ENCODE data around the gene FYCO1.

The FYCO1 gene

DNA sequence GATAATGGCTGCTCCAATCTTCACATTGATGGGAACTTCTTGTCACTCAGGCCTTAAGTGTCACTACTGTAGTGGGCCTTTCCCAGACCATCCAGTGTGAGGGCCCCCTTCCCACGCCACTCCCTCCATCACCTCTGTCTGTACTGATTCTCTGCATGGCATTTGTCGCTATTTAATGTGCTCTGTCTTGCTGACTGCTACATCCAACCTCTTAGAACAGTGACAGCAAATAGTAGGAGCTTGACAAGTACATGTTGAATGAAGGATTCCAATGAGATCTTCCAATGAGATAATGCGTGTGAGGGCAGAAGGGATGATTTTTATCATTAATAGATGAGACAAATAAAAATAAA, 114.9 kb downstream of the FYCO1 start:
- DNase-seq = no peak

DNA sequence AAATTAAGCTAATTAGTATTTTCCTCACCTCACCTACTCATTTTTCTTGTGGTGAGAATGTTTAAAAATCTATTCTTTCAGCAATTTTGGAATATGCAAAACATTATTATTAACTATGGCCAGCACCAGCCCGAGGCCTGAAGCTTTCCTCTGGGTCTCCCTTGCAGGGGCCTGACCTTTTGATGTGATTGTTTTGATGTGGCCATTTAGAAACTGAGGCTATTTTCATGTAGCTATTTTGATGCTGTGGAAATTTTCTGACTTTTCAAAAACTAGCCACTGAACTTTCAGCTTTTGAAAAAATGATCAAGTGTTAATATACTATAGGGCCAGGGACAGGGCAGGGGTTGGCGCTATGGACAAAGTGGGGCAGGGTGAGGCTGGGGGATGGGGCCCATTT, 117.5 kb downstream of the FYCO1 start:
- no peak for DNase-seq

DNA sequence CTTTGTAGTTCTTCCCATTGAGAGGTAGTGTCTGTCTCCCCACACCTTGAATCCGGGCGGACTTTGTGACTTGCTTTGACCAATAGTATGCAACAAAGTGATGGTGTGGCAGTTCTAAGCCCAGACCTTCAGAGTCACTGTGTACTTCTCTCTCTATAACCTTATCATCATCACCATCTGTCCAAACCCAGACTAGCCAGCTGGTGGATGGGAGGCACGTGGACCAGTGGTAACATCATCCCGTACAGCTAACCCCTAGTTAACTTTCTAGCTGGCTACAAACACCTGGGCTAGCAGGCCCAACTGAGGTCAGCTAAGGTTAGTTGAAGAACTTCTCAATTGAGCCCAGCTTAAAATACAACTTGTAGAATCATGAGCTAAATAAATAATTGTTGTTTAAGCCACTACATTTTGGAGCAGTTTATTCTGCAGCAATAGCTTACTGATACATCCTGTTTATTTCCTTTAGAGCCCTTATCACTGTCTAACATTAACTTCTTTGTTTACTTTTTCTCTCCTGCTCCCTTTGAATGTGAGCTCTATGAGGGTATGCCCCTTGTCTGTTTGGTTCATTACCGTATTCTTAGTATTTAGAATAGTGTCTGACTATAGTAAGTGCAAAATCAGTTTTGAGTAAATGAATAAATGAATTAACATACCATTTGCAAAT, 120.8 kb downstream of the FYCO1 start:
- no peak for DNase-seq

DNA sequence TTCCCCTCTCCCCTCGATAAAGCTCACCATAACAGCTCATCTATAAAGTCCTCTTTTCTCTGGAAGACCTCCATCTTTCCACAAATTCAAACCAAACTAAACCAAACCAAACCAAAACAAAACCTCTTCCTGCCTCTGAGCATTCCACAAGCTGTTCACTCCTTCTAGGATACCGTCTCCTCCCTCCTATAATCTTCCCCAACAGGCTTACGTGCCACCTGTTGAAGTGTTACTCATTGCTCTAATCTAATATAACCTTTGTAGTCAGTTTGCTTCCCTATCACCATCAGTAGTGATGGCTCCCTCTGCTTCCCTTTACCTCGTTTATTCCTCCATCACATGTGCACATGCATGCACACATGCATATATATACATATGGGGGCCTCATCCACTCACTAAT, 122.0 kb downstream of the FYCO1 start:
- DNase-seq = no peak

DNA sequence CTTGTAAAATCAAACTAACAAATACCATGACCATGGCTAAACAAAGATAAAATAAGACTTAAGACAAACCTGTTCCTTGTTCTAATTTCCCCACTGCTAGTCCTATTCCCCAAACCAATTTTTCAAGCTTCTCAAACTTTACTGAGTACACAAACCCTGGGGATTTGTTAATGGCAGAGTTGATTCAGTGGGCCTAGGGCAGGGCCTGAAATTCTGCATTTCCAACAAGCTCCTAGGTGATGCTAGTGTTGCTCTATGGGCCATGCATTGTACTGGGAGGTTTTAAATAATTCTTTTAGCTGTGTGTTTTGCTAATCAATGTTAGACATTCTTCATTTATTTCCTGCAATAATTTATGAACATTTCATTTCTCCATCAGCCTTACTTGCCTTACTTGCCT, 122.6 kb downstream of the FYCO1 start:
- no peak for DNase-seq

DNA sequence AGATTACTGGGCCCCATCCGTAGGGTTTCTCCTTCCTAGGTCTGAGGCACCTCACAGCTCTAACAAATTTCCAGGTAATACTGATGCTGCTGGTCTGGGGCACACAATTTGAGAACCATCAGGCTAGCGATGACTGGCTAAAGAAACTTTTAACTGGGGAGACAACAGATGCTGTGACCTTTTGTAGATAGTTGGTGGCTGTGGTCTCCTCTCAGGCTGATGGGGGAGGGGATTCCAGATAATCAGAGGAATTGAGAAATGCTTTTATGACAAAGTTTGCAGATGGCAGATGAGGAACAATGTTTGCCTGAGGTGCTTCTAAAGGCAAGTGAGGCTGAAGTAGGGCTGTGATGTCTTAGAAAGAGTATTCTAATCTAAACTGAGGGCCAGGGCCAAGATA, 123.1 kb downstream of the FYCO1 start:
- DNase-seq = no peak

DNA sequence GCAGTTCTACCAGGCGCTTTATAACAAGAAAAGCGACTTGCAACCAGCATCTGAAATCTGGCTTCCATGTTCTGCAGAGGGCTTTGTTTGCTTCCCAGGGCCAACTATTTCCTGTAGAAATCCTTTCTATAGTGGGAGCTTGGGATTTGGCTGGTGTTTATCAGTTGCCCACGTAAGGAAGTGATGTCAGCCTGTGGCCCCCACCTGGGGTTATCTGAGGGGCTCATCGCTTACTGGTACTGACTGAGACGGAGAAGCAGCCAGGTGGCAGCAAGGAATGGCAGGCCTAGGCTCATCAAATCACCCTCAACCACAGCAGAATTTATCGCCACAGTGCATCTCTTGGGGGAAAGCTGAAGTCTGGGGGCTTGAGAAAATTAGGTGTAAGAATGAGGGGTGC, 123.8 kb downstream of the FYCO1 start:
- DNase-seq = no peak

DNA sequence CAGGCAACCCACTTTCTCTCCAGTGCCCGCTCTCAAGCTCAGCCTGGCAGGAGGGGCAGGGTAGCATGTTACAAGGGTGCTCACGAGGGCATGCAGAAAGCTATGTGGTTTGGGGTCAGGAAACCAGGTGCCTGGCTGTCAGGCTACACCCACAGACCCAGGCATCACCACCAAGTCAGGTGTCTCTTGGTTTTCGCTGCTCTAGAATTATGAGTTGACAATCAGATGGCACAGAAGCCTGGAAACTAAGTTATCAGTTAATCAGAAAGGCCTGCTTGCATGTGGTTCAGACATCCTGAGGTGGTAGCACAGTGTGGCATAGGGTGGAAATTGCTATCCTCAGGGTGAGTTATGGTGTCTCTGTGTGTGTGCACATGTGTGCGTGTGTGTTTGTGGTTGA, 125.5 kb downstream of the FYCO1 start:
- no peak for DNase-seq

DNA sequence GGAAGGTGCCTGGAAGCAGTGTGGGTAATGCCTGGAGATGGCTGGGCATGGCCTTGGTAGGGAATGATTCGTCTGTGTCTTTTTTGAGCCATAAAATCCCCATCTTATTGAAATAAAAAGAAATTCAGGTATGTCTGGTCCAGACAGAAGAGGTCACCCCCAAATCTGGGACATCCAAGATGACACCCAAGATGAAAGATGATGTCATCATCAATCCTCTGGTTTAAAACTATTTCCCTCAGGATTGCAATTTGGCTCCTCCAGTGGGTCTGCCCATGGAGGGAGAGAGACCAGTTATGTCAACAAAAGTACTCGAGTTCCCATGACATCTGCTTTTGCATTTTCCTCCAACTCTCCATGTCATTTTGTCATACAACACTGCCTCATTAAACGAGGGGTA, 126.0 kb downstream of the FYCO1 start:
- no peak for DNase-seq

DNA sequence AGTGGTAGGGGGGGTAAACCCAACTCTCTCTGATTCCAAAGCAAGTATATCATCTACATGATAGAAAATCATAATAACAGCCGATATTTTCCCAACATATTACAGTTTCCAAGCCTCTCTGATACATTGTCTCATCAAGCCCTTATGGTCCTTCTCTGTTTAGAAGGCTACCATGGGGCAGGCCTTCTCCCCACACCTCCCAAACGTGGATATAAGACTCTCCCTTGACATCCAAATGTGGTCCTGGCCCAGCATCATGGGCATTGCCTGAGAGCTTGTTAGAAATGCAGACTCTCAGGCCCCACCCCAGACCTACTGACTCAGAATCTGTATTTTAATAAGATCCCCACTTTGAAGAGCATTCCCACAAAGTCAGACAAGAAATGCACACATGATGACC, 127.0 kb downstream of the FYCO1 start:
- no peak for DNase-seq

DNA sequence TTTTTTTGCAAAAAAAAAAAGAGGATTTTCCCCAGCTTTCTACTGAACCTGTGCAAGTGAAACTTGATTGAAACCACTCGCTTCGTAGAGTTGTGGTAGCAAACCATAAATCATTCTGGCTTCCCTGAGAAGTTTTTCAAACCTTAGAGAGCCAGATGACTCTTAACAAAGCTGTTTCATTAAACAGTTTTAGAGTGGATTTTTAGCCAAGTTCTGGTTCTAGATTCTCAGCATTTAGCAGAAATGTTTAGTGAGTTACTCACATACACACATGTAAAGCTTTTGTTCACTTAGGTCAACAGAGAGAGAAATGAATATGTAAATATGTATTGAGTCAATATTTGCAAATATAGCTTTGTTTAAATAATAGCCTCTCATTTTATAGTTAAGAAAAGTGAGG, 127.4 kb downstream of the FYCO1 start:
- DNase-seq = no peak

All from SHP77 (cell line).